ENCODE data around the gene ROR2.

The ROR2 gene

DNA sequence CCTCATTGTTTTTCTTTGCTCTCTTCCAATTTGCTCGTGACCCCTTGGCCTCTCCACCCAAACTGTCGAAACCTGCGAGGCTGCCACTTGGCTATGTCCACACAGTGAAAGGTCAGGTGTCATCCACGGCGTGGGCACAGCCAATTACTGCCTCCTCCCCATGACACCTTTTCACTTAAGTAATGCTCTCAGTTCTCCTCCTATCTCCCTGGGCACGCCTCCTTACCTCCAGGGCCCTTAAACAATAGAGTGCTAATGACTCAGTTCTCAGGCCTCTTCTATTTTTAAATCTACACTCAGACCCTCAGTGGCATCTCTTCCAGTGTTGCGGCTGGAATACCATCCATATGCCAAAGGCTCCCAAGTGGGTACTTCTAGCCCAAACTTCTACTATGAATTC, 256.8 kb downstream of the ROR2 start:
- H3K36me3 Mint-ChIP-seq (ENCODE audit: low read depth), result no peaks in the 10 kb centered on the region
- H3K4me1 Mint-ChIP-seq, result no peaks in the 10 kb centered on the region
- TF ChIP-seq, protein P1, sequence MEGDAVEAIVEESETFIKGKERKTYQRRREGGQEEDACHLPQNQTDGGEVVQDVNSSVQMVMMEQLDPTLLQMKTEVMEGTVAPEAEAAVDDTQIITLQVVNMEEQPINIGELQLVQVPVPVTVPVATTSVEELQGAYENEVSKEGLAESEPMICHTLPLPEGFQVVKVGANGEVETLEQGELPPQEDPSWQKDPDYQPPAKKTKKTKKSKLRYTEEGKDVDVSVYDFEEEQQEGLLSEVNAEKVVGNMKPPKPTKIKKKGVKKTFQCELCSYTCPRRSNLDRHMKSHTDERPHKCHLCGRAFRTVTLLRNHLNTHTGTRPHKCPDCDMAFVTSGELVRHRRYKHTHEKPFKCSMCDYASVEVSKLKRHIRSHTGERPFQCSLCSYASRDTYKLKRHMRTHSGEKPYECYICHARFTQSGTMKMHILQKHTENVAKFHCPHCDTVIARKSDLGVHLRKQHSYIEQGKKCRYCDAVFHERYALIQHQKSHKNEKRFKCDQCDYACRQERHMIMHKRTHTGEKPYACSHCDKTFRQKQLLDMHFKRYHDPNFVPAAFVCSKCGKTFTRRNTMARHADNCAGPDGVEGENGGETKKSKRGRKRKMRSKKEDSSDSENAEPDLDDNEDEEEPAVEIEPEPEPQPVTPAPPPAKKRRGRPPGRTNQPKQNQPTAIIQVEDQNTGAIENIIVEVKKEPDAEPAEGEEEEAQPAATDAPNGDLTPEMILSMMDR (IDR thresholded peaks at IDR 0.05; ENCODE audit: unreplicated experiment in 3 of 3), result no peak
- no peak overlapping the region for H3K27ac Mint-ChIP-seq
- H3K9me3 Mint-ChIP-seq, result no peaks in the 10 kb centered on the region
- H3K4me3 Mint-ChIP-seq, result no peak overlapping the region
- no peaks in the 10 kb centered on the region for H3K27me3 Mint-ChIP-seq (ENCODE audit: low read depth)

DNA sequence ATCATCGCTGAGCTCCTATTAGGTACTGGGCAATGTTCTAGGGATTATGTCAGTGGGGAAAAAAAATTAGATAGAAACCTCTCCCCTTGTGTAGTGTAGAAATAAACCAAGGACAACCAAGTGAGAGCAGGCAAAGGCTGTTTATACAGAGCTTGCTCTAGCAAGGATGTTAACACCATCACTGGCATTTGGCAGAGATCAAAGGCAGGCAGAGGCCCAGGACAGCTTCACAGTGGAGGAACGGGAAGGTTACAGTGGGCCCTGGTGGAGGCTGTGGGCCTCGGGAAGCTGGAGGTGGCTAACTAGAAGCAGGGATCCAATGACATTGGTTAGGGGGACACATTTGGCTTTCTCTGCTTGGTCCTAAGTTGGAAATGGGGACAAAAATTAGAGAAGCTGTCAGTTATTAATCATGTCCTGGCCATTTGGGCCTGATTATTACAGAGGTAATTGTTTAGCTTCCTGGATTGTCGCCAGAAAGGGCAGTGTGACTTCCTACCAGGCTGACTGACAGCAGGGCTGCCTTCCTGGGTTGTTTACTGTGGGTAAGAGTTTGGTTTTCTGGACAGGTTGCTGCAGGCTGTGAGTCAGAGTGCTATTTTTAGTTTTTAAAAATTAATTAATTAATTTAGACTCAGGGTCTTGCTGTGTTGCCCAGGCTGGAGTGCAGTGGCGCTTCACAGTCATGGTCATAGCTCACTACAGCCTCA, 259.3 kb downstream of the ROR2 start:
- Mint-ChIP-seq H3K27ac (no peak overlapping the region), H3K4me3 (no peak overlapping the region), H3K27me3 (ENCODE audit: low read depth) (no peaks in the 10 kb centered on the region), H3K9me3 (no peaks in the 10 kb centered on the region), H3K4me1 (no peaks in the 10 kb centered on the region), H3K36me3 (ENCODE audit: low read depth) (no peaks in the 10 kb centered on the region)
- TF ChIP-seq, protein P1 (IDR thresholded peaks at IDR 0.05; ENCODE audit: unreplicated experiment in 3 of 3), result no peak

DNA sequence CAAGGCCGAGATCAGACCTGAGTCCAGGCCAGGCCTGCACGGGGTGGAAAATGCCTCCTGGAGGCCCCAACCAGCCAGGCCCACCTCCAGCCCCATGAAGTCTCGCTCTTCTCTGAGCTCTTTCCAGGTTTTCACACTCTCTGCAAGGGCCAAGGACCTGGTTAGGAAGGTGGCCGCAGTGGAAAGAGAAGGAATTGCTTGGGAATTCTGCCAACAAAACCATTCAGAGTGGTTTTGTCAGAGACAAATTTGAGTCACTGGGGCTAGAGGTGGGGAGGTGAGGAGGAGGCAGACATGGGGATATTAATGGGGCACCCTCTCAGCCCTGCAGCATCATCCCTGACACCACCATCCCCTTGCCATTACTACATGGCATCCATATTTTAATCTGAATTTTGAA, 261.0 kb downstream of the ROR2 start:
- H3K36me3 Mint-ChIP-seq (ENCODE audit: low read depth), result no peaks in the 10 kb centered on the region
- no peak overlapping the region for H3K4me3 Mint-ChIP-seq
- H3K4me1 Mint-ChIP-seq, result no peaks in the 10 kb centered on the region
- H3K27me3 Mint-ChIP-seq (ENCODE audit: low read depth), result no peaks in the 10 kb centered on the region
- TF ChIP-seq, protein P1 (IDR thresholded peaks at IDR 0.05; ENCODE audit: unreplicated experiment in 3 of 3), result no peak
- no peak overlapping the region for H3K27ac Mint-ChIP-seq
- no peaks in the 10 kb centered on the region for H3K9me3 Mint-ChIP-seq

DNA sequence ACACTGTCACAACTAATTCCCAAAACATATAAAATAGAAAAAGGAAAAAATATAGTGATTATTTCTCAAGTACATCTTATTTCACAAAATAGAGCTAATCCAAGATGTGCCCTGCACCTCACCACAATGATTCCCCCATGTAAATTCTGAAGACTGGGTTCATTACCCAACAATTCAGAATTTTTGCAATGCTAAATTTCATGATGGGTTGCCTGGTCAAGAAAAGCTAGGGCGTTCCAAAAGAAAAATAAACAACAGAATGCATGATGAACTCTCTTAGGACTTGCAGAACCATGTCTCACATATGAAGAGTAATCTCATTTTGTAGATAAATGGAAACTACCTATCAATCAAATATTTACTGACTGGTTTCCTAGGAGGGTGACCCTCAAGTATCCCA, 266.8 kb downstream of the ROR2 start:
- no peak overlapping the region for H3K27ac Mint-ChIP-seq
- no peaks in the 10 kb centered on the region for H3K4me1 Mint-ChIP-seq
- TF ChIP-seq, protein P1 (IDR thresholded peaks at IDR 0.05; ENCODE audit: unreplicated experiment in 3 of 3), result no peak
- no peaks in the 10 kb centered on the region for H3K9me3 Mint-ChIP-seq
- H3K27me3 Mint-ChIP-seq (ENCODE audit: low read depth), result peaks cover 14% of the 10 kb centered on the region
- no peak overlapping the region for H3K4me3 Mint-ChIP-seq
- H3K36me3 Mint-ChIP-seq (ENCODE audit: low read depth), result no peaks in the 10 kb centered on the region

DNA sequence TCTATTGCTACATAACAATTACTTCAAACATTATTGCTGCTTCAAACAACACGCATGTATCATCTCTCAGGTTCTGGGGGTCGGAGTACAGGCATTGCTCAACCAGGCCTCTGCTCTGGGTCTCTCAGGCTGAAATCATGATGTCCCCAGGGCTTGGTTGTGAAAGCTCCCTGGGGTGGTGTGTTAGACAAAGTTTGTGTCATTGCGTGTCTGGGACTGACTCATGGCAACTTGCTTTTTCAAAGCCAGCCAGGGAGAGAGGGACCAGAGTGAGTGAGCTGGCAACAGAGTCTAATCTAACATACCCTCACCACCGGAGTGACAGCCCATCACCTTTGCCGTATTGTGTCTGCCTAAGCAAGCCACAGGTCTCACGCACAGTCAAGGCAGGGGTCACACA, 267.2 kb downstream of the ROR2 start:
- H3K36me3 Mint-ChIP-seq (ENCODE audit: low read depth), result no peaks in the 10 kb centered on the region
- no peaks in the 10 kb centered on the region for H3K9me3 Mint-ChIP-seq
- H3K27me3 Mint-ChIP-seq (ENCODE audit: low read depth), result peaks cover 14% of the 10 kb centered on the region
- H3K4me1 Mint-ChIP-seq, result peaks cover under 1% of the 10 kb centered on the region
- H3K4me3 Mint-ChIP-seq, result no peak overlapping the region
- H3K27ac Mint-ChIP-seq, result no peak overlapping the region
- TF ChIP-seq, protein P1 (IDR thresholded peaks at IDR 0.05; ENCODE audit: unreplicated experiment in 3 of 3), result no peak
